22Rv1 (cell line): Measurements from ENCODE around the gene FARS2.

Source experiments
- CTCF ChIP-seq: fragments of 450-650 bp; IDR thresholded peaks from 2 replicates; pipeline ENCODE4 v1.5.1; 2017; ENCODE audit warnings: mild to moderate bottlenecking
- ZFX ChIP-seq: fragments of 450-650 bp; IDR thresholded peaks from 2 replicates; pipeline ENCODE4 v1.6.1; 2017; ENCODE audit warnings: antibody characterized with exemption, borderline replicate concordance

GRCh38 chr6:5512422-5512821 lies 251.1 kb downstream of the FARS2 start:
- TF ChIP-seq CTCF, result no peak
- no peak for TF ChIP-seq ZFX
